Subcutaneous adipose tissue (tissue), 4 donors: ENCODE data around the gene OR5AN1. TPM values are rescaled to one million over a fixed set of nuclear protein-coding genes. Genes with fewer than 3 reads are reported as not detected.

Experiments used
- CTCF ChIP-seq: fragments of 450-650 bp; IDR thresholded peaks from one replicate; pipeline ENCODE4 v1.5.1; 2016; ENCODE audit warnings: low read depth, mild to moderate bottlenecking, control low read depth, antibody characterized with exemption, moderate library complexity
- total RNA-seq, 4 donors: library from RNA; depleted of rRNA; stranded (reverse); fragments of >200 nt; gene quantifications; one replicate each; pipeline ENCODE4 v1.1.0, GENCODE V29; 2016

OR5AN1 gene
- total RNA-seq, 4 donors from 2014 or later, result under 0.01 TPM; not detected in 3

GRCh38 chr11:59403546-59403945 is 44.9 kb downstream of the OR5AN1 start:
- TF ChIP-seq CTCF, result no peak

GRCh38 chr11:59413646-59414045 is 55.0 kb downstream of the OR5AN1 start:
- no peak for TF ChIP-seq CTCF

GRCh38 chr11:59415111-59415510 is 56.4 kb downstream of the OR5AN1 start:
- TF ChIP-seq CTCF, result no peak

- no peak for TF ChIP-seq CTCF
These were observed 57.9 kb downstream of the OR5AN1 start for GRCh38 chr11:59416613-59417012.

- no peak for TF ChIP-seq CTCF
These were observed 58.3 kb downstream of the OR5AN1 start for GRCh38 chr11:59417023-59417422.

GRCh38 chr11:59418156-59418555 is 59.5 kb downstream of the OR5AN1 start:
- no peak for TF ChIP-seq CTCF

Other genes starting within 250 kb of the OR5AN1 start
- gene FAM111A, start 216.0 kb upstream of the OR5AN1 start, total RNA-seq, result 10 to 100 TPM; 36.8 to 94.2 (median 51.7) TPM
- gene DTX4, start 186.8 kb upstream of the OR5AN1 start, total RNA-seq, result 10 to 100 TPM in 3 of 4 donors, 1 to 10 TPM in 1; 7.9 to 30.6 (median 21.1) TPM
- 10 to 100 TPM; 28.3 to 80.5 (median 52.4) TPM for gene MPEG1, start 146.0 kb upstream of the OR5AN1 start, total RNA-seq
- not detected for gene OR5A2, start 67.5 kb downstream of the OR5AN1 start, total RNA-seq
- gene OR5A1, start 77.6 kb downstream of the OR5AN1 start, total RNA-seq, result not detected
- gene OR4D6, start 98.1 kb downstream of the OR5AN1 start, total RNA-seq, result not detected
- gene OR4D10, start 114.4 kb downstream of the OR5AN1 start, total RNA-seq, result not detected
- not detected for gene OR4D11, start 144.7 kb downstream of the OR5AN1 start, total RNA-seq
- gene OR4D9, start 152.6 kb downstream of the OR5AN1 start, total RNA-seq, result not detected